Retinal pigment epithelial cell (primary cell): ENCODE data around the gene GOLGA7B.
A peak's percentile ranks its signal among the peaks of the same experiment; 100 is the strongest.

Experiments
- DNase-seq: peaks from one replicate; pipeline ENCODE4 v3.0.0-alpha.2; 2010; ENCODE audit warnings: low read depth
- H3K4me3 ChIP-seq: 2 replicates; pipeline ENCODE4 v1.5.1; 2011; ENCODE audit warnings: mild to moderate bottlenecking, low read length, control low read depth, moderate library complexity
- CTCF ChIP-seq: conservative IDR thresholded peaks from 2 replicates; pipeline ENCODE4 v1.5.1; 2011; ENCODE audit warnings: low read depth, low read length, control low read depth, inconsistent platforms

Gene GOLGA7B

GRCh38 chr10:97867220-97867800 lies 17.7 kb downstream of the GOLGA7B start:
- H3K4me3 ChIP-seq, result no peak overlapping the region
- TF ChIP-seq CTCF, result no peak
- DNase-seq, result no peak

GRCh38 chr10:97868134-97868685 lies 18.6 kb downstream of the GOLGA7B start:
- H3K4me3 ChIP-seq, result no peak overlapping the region
- TF ChIP-seq CTCF, result peak; percentile 34
- no peak for DNase-seq

- TF ChIP-seq CTCF, result peak; percentile 89
- DNase-seq, result peak; percentile 85
- H3K4me3 ChIP-seq, result no peak overlapping the region
Observed at GRCh38 chr10:97869091-97870042, 19.7 kb downstream of the GOLGA7B start.

- no peak overlapping the region for H3K4me3 ChIP-seq
- no peak for TF ChIP-seq CTCF
- DNase-seq, result no peak
Observed at GRCh38 chr10:97870990-97871389, 21.3 kb downstream of the GOLGA7B start.

GRCh38 chr10:97873569-97873968 lies 23.9 kb downstream of the GOLGA7B start:
- no peak for TF ChIP-seq CTCF
- no peak for DNase-seq
- H3K4me3 ChIP-seq, result no peak overlapping the region

- DNase-seq, result no peak
- TF ChIP-seq CTCF, result no peak
- no peak overlapping the region for H3K4me3 ChIP-seq
Observed at GRCh38 chr10:97874332-97874731, 24.7 kb downstream of the GOLGA7B start.
